HepG2 (cell line): ENCODE measurements around the gene CYB5R3. TPM values are rescaled to one million over a fixed set of nuclear protein-coding genes. Genes with fewer than 3 reads are reported as not detected.
A peak's percentile ranks its signal among the peaks of the same experiment; 100 is the strongest.

Experiments
- ELF3 ChIP-seq: IDR thresholded peaks from 2 replicates; pipeline ENCODE4 v1.6.1; 2016; ENCODE audit warnings: missing genetic modification reagents, missing compliant biosample characterization
- EP300 ChIP-seq, 3 experiments: sonication (generic) in 1 of 3; formaldehyde crosslinking in 1 of 3; IDR thresholded peaks; 2 replicates each; pipeline versions ENCODE4 v1.5.1 to v1.6.1; 2011 to 2020; ENCODE audit warnings: low read depth in 2 of 3, low read length in 2 of 3, borderline replicate concordance in 1 of 3, improper control_type of control experiment in 1 of 3, mild to moderate bottlenecking in 1 of 3, missing genetic modification reagents in 1 of 3, moderate library complexity in 1 of 3
- FOXO4 ChIP-seq: sonication (generic); formaldehyde crosslinking; conservative IDR thresholded peaks from 2 replicates; pipeline ENCODE4 v1.8.1; 2023; ENCODE audit warnings: missing genetic modification reagents
- FOXP4 ChIP-seq: sonication (generic); formaldehyde crosslinking; IDR thresholded peaks from 2 replicates; pipeline ENCODE4 v1.4.0; 2020; ENCODE audit warnings: missing genetic modification reagents
- HDAC2 ChIP-seq: sonication (generic); formaldehyde crosslinking; IDR thresholded peaks from 2 replicates; pipeline ENCODE4 v1.4.0; 2020; ENCODE audit warnings: missing genetic modification reagents
- HHEX ChIP-seq: IDR thresholded peaks from 2 replicates; pipeline ENCODE4 v1.6.1; 2016; ENCODE audit warnings: control low read depth
- HOXA9 ChIP-seq: sonication (generic); formaldehyde crosslinking; IDR thresholded peaks from 2 replicates; pipeline ENCODE4 v1.8.1; 2022; ENCODE audit warnings: missing genetic modification reagents, mild to moderate bottlenecking, moderate library complexity, borderline replicate concordance
- MEF2D ChIP-seq: sonication (generic); formaldehyde crosslinking; IDR thresholded peaks from 2 replicates; pipeline ENCODE4 v1.5.1; 2020; ENCODE audit warnings: mild to moderate bottlenecking, missing genetic modification reagents
- MXD4 ChIP-seq: IDR thresholded peaks from 2 replicates; pipeline ENCODE4 v1.6.1; 2016; ENCODE audit warnings: mild to moderate bottlenecking, missing biosample characterization, missing genetic modification reagents
- NFIC ChIP-seq: IDR thresholded peaks from 2 replicates; pipeline ENCODE4 v1.6.1; 2012; ENCODE audit warnings: mild to moderate bottlenecking, low read length, inconsistent platforms
- NR2F1 ChIP-seq, 2 experiments: fragments of 450-650 bp in 1 of 2; formaldehyde crosslinking in 1 of 2; IDR thresholded peaks; 2 replicates each; pipeline versions ENCODE4 v1.5.0 to v1.6.1; 2016 to 2020; ENCODE audit warnings: mild to moderate bottlenecking in 1 of 2, missing compliant biosample characterization in 1 of 2, missing genetic modification reagents in 1 of 2, moderate library complexity in 1 of 2
- PHF21A ChIP-seq: sonication (generic); formaldehyde crosslinking; IDR thresholded peaks from 2 replicates; pipeline ENCODE4 v1.5.0; 2020; ENCODE audit warnings: mild to moderate bottlenecking, missing genetic modification reagents
- POLR2AphosphoS2 ChIP-seq: IDR thresholded peaks from 2 replicates; pipeline ENCODE4 v1.6.1; 2011; ENCODE audit warnings: low read depth, low read length, improper control_type of control experiment
- PPARG ChIP-seq: conservative IDR thresholded peaks from 2 replicates; pipeline ENCODE4 v1.6.1; 2016; ENCODE audit warnings: missing biosample characterization, missing genetic modification reagents
- RBM39 ChIP-seq: fragments of 200-400 bp; formaldehyde crosslinking; IDR thresholded peaks from one replicate; pipeline ENCODE4 v1.6.1; 2018; ENCODE audit warnings: antibody characterized with exemption, mild to moderate bottlenecking, low read depth, low read length; ENCODE audit not compliant: poor library complexity, severe bottlenecking
- RXRA ChIP-seq: sonication (generic); formaldehyde crosslinking; IDR thresholded peaks from 2 replicates; pipeline ENCODE4 v1.5.1; 2020; ENCODE audit warnings: missing genetic modification reagents
- RXRB ChIP-seq: IDR thresholded peaks from 2 replicates; pipeline ENCODE4 v1.6.1; 2016; ENCODE audit warnings: borderline replicate concordance, missing genetic modification reagents, missing compliant biosample characterization
- SOX13 ChIP-seq, 3 experiments: fragments of 450-650 bp in 1 of 3; sonication (generic) in 1 of 3; formaldehyde crosslinking in 1 of 3; IDR thresholded peaks in 2 of 3; conservative IDR thresholded peaks in 1 of 3; 2 replicates each; pipeline versions ENCODE4 v1.5.0 to v1.6.1; 2016 to 2020; ENCODE audit warnings: antibody characterized with exemption in 1 of 3, mild to moderate bottlenecking in 1 of 3, missing compliant biosample characterization in 1 of 3, missing genetic modification reagents in 1 of 3, moderate library complexity in 1 of 3
- ZNF629 ChIP-seq: sonication (generic); formaldehyde crosslinking; conservative IDR thresholded peaks from 2 replicates; pipeline ENCODE4 v1.5.0; 2020; ENCODE audit warnings: missing genetic modification reagents
- ZSCAN25 ChIP-seq: sonication (generic); formaldehyde crosslinking; IDR thresholded peaks from 2 replicates; pipeline ENCODE4 v1.8.0; 2022; ENCODE audit warnings: mild to moderate bottlenecking, missing genetic modification reagents
- polyA plus RNA-seq, 8 experiments: library from polyadenylated mRNA; depleted of rRNA in 3 of 8; stranded (reverse) in 7 of 8; unstranded in 1 of 8; fragments of >200 nt; fragmentation: Illumina TruSeq in 4 of 8; extraction: Trizol in 4 of 8; gene quantifications; 2 replicates each; pipeline versions ENCODE4 v1.2.1 to v1.2.3, GENCODE V29; 2011 to 2016; ENCODE audit warnings: low read depth in 4 of 8, missing spikeins in 1 of 8, mixed read lengths in 1 of 8; ENCODE audit not compliant: insufficient read depth in 1 of 8
- total RNA-seq, 5 experiments: library from RNA; depleted of rRNA; stranded (reverse); fragments of >200 nt; fragmentation: Illumina TruSeq; extraction: Trizol; gene quantifications; 2 replicates each; pipeline ENCODE4 v1.2.3, GENCODE V29; 2016; ENCODE audit warnings: low read depth in 1 of 5
- TF ChIP-seq, protein P1 (sequence below): IDR thresholded peaks from 2 replicates; pipeline ENCODE4 v1.6.1; 2016; ENCODE audit warnings: missing compliant biosample characterization, missing genetic modification reagents, borderline replicate concordance
- TF ChIP-seq, protein P2 (sequence below): sonication (generic); formaldehyde crosslinking; IDR thresholded peaks from 2 replicates; pipeline ENCODE4 v1.5.0; 2020; ENCODE audit warnings: missing genetic modification reagents, mild to moderate bottlenecking, borderline replicate concordance

Gene CYB5R3
- total and polyA plus RNA-seq, 2 of the 13 experiments (the other 11 are each of a cell fraction or from before 2014, with no cell fraction given), result 32.4 to 305 TPM

DNA sequence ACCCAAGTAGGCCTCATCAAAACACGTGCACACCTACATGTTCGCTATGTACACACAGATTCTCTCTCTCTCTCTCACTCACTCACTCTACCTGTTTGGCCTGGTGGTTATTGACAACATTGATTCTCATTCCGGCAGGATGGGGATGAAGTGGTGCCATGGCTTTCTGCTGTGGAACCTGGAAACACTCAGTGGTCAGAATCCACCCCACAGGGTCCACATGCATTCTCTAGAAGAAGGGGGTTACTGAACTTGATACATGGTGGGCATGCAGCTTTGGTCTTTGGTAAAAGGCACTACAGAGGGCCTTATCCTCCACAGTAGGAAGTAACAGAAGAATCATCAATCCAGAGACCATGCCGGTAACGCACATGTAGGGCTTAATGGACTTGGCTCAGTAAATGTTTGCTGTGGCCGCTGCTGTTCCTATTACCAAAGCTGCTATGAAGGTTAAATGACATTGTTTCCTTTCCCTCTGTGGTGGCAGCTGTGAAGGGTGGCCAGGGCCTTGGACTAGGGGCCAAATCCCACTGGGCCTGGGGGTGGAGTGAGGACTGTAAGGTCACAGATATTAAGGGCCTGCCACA, 47.2 kb downstream of the CYB5R3 start (continued):
- TF ChIP-seq ELF3 (CRISPR knock-in tag) (peak; percentile 78), ZNF629 (CRISPR knock-in tag) (peak; percentile 18; the same call in 1 of the 2 replicates), NR2F1 (CRISPR knock-in tag; IDR thresholded peaks at IDR 0.05) (peak in 1 of 2 experiments; percentile 47; a peak in 1 of 4 replicates), RBM39 (no peak), MEF2D (peak; percentile 72; the same call in 1 of the 2 replicates), RXRB (CRISPR knock-in tag) (0 out of 2 replicates have a peak, but pooled peaks have one; percentile 46), RXRA (CRISPR knock-in tag) (no peak; the same call in 1 of the 2 replicates), HHEX (CRISPR knock-in tag) (peak; percentile 39; the same call in 1 of the 2 replicates), FOXP4 (CRISPR knock-in tag) (peak; percentile 68), ZSCAN25 (CRISPR knock-in tag) (peak; percentile 52; the same call in 1 of the 2 replicates), SOX13 (IDR thresholded peaks at IDR 0.05) (no peak; the same call in 1 of the 2 replicates), SOX13 (CRISPR knock-in tag; conservative IDR thresholded peaks at IDR 0.05 in 1 of 2, IDR thresholded peaks at IDR 0.05 in 1 of 2) (peak in 1 of 2 experiments; percentile 75; a peak in 2 of 4 replicates), NFIC (0 out of 2 replicates have a peak, but pooled peaks have one; percentile 31), FOXO4 (CRISPR knock-in tag) (no peak), PPARG (CRISPR knock-in tag) (0 out of 2 replicates have a peak, but pooled peaks have one; percentile 11), POLR2AphosphoS2 (no peak), HDAC2 (CRISPR knock-in tag) (peak; percentile 88), EP300 (IDR thresholded peaks at IDR 0.05; ENCODE audit: low read depth in 2 of 2, low read length in 2 of 2) (no peak), EP300 (CRISPR knock-in tag; IDR thresholded peaks at IDR 0.05; ENCODE audit: borderline replicate concordance) (peak; percentile 16; the same call in 1 of the 2 replicates), HOXA9 (CRISPR knock-in tag) (0 out of 2 replicates have a peak, but pooled peaks have one; percentile 21), MXD4 (CRISPR knock-in tag) (peak; percentile 69; the same call in 1 of the 2 replicates), PHF21A (CRISPR knock-in tag) (peak; percentile 71)
- TF ChIP-seq, protein P1, sequence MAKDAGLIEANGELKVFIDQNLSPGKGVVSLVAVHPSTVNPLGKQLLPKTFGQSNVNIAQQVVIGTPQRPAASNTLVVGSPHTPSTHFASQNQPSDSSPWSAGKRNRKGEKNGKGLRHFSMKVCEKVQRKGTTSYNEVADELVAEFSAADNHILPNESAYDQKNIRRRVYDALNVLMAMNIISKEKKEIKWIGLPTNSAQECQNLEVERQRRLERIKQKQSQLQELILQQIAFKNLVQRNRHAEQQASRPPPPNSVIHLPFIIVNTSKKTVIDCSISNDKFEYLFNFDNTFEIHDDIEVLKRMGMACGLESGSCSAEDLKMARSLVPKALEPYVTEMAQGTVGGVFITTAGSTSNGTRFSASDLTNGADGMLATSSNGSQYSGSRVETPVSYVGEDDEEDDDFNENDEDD (CRISPR knock-in tag), result peak; percentile 5; the same call in 1 of the 2 replicates
- TF ChIP-seq, protein P2, sequence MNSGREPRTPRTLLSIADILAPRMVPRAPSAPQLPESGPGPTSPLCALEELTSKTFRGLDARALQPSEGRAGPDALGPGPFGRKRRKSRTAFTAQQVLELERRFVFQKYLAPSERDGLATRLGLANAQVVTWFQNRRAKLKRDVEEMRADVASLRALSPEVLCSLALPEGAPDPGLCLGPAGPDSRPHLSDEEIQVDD, result no peak
